ENCODE data around the gene FREM2. TPM values are rescaled to one million over a fixed set of nuclear protein-coding genes. Genes with fewer than 3 reads are reported as not detected.

The FREM2 gene
- total and polyA plus RNA-seq, 9 of the 15 experiments (the other 6 are each of a cell fraction or from before 2014, with no cell fraction given): under 0.01 to 0.02 TPM; not detected in 7

DNA sequence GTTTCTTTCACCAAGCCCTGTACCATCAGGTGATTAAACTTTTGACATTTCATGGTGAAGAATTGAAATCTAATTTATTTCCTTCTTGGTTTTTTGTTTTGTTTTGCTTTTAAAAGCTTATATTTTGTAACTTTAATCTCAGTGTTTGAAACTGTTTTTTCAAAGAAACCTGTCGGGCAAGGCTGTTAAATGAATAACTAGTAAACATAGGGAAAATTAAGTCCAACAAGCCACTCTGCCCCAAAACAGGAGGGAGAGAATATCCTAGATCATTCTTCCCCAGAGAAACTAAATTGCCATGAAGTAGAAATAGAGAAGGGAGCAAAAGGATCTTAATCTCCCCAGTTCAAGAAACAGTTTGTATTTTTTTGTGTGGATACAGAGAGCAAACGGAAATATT is 98.2 kb downstream of the FREM2 start (continued):
- TF ChIP-seq HDAC6 (IDR thresholded peaks at IDR 0.05; ENCODE audit: low read depth, low read length): no peak
- TF ChIP-seq SREBF2 (CRISPR knock-in tag; IDR thresholded peaks at IDR 0.05): no peak
- TF ChIP-seq HOMEZ (CRISPR knock-in tag; IDR thresholded peaks at IDR 0.05): no peak
- no peak for TF ChIP-seq LCOR (CRISPR knock-in tag; IDR thresholded peaks at IDR 0.05)
- TF ChIP-seq MXD1 (CRISPR knock-in tag; IDR thresholded peaks at IDR 0.05; ENCODE audit: borderline replicate concordance, poor library complexity, severe bottlenecking): no peak
- TF ChIP-seq BCOR (IDR thresholded peaks at IDR 0.05): no peak
- no peak for TF ChIP-seq NFYB (IDR thresholded peaks at IDR 0.05; ENCODE audit: extremely low read depth, insufficient read length)
- TF ChIP-seq RBM15 (IDR thresholded peaks at IDR 0.05; ENCODE audit: insufficient read depth, low read length): no peak
- no peak for TF ChIP-seq ZNF407 (IDR thresholded peaks at IDR 0.05; ENCODE audit: low read depth)
- TF ChIP-seq ID3 (CRISPR knock-in tag; IDR thresholded peaks at IDR 0.05): no peak
- no peak for TF ChIP-seq ID3 (tag; IDR thresholded peaks at IDR 0.05)
